K562 (cell line): ENCODE measurements around the gene LOXL3. TPM values are rescaled to one million over a fixed set of nuclear protein-coding genes. Genes with fewer than 3 reads are reported as not detected.
A peak's percentile ranks its signal among the peaks of the same experiment; 100 is the strongest.

Source experiments
- AFF4 ChIP-seq: sonication (generic); formaldehyde crosslinking; IDR thresholded peaks from 2 replicates; pipeline ENCODE4 v1.8.0; 2023; ENCODE audit warnings: mild to moderate bottlenecking, missing genetic modification reagents
- HMGXB4 ChIP-seq: sonication (generic); formaldehyde crosslinking; IDR thresholded peaks from 2 replicates; pipeline ENCODE4 v1.8.1; 2023; ENCODE audit warnings: mild to moderate bottlenecking, missing genetic modification reagents
- KAT8 ChIP-seq: fragments of 450-650 bp; IDR thresholded peaks from 2 replicates; pipeline ENCODE4 v1.6.1; 2016; ENCODE audit warnings: low read depth, mild to moderate bottlenecking
- KDM2B ChIP-seq: fragments of 250-450 bp; sonication (Bioruptor Pico); IDR thresholded peaks from 2 replicates; pipeline ENCODE4 v1.8.0; 2021; ENCODE audit warnings: mild to moderate bottlenecking, moderate library complexity
- MTA2 ChIP-seq: fragments of 450-650 bp; IDR thresholded peaks from 2 replicates; pipeline ENCODE4 v1.6.1; 2016; ENCODE audit warnings: low read depth
- NR2C2 ChIP-seq, 2 experiments: fragments of 200-800 bp in 1 of 2; sonication (Bioruptor generic) in 1 of 2; sonication (generic) in 1 of 2; formaldehyde crosslinking in 1 of 2; IDR thresholded peaks; 2 replicates each; pipeline versions ENCODE4 v1.6.1 to v1.8.0; 2016 to 2022; ENCODE audit warnings: mild to moderate bottlenecking in 1 of 2, missing compliant biosample characterization in 1 of 2, missing genetic modification characterization in 1 of 2, missing genetic modification reagents in 1 of 2
- PTTG1 ChIP-seq: fragments of 450-650 bp; IDR thresholded peaks from 2 replicates; pipeline ENCODE4 v1.6.1; 2016; ENCODE audit warnings: low read depth, mild to moderate bottlenecking, missing genetic modification characterization, missing compliant biosample characterization
- ZBED1 ChIP-seq: IDR thresholded peaks from 2 replicates; pipeline ENCODE4 v1.6.1; 2014
- ZFPM2 ChIP-seq: fragments of 250-450 bp; sonication (Bioruptor Pico); IDR thresholded peaks from 2 replicates; pipeline ENCODE4 v1.5.1; 2022; ENCODE audit warnings: mild to moderate bottlenecking
- ZNF707 ChIP-seq: fragments of 250-450 bp; sonication (Bioruptor Pico); conservative IDR thresholded peaks from 2 replicates; pipeline ENCODE4 v1.8.0; 2022; ENCODE audit warnings: inconsistent platforms, mild to moderate bottlenecking, moderate library complexity
- polyA plus RNA-seq, 8 experiments: library from polyadenylated mRNA; depleted of rRNA in 4 of 8; stranded (reverse) in 5 of 8; unstranded in 3 of 8; fragments of >200 nt; fragmentation: Nextera tagmentation in 2 of 8; fragmentation: Illumina TruSeq in 1 of 8; extraction: Ambion mirVana in 2 of 8; extraction: Trizol in 1 of 8; gene quantifications; 2 replicates each; pipeline versions ENCODE4 v1.2.1 to v1.2.3, GENCODE V29; 2011 to 2014; ENCODE audit warnings: inconsistent platforms in 1 of 8, missing spikeins in 1 of 8
- total RNA-seq, 7 experiments: library from RNA; depleted of rRNA in 6 of 7; stranded (reverse); fragments of >200 nt in 6 of 7; fragmentation: Illumina TruSeq in 2 of 7; extraction: Trizol in 2 of 7; gene quantifications; 2 replicates each; pipeline versions ENCODE4 v1.2.1 to v1.2.3, GENCODE V29; 2011 to 2021; ENCODE audit warnings: low replicate concordance in 1 of 7
- TF ChIP-seq, protein P1 (sequence below): fragments of 150-350 bp; conservative IDR thresholded peaks from 2 replicates; pipeline ENCODE4 v1.6.1; 2014; ENCODE audit warnings: low read length

LOXL3 gene
- total and polyA plus RNA-seq, 9 of the 15 experiments (the other 6 are each of a cell fraction or from before 2014, with no cell fraction given), result 0.22 to 0.99 (median 0.31) TPM

DNA sequence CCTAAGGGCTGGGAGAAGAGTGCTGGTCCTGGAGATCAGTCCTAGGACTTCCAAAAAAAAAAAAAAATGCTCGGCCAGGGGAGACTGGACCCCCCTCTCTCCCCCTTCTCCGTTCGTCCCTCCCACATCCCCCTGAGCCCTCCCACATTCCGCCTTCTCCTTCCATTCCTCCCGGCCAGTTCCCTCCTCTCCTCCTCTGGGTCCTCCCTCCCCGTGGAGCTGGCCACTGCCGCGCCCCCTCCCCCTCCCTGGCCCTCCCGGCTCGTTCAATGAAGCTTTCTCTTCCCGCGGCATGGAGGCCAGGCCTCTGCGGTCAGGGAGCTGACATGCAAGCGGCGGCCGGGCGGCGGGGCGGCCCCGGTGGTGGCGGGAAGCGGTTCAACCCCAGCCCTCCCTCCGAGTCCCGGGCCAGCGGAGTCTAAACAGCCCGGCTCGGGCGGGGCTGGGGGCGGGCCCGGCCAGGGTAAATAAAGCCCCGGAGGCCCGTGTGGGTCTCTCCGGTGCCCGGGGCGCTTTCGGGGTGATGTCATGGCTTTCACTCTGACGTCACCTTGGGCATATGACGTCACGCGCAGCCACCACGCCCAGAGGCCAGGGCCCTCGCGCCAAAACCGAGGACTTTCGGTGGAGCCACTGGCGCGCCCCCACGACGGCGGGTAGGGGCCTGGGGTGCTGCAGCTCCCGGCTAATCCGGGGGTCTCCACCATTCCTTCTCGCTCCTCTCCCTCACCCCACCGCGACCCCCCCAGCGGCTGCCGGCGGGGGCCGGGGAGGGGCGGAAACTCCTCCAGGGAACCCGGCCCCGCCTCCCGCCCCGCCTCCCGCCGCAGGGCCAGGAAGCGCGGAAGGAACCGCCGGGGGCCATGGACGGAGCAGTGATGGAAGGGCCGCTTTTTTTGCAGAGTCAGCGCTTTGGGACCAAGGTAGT lies at the start of gene LOXL3, which contains the start of gene DOK1 (continued):
- TF ChIP-seq AFF4 (CRISPR knock-in tag) (peak; percentile 23; the same call in 1 of the 2 replicates), MTA2 (no peak), KAT8 (no peak), ZFPM2 (CRISPR knock-in tag) (no peak), ZBED1 (no peak), HMGXB4 (no peak), ZNF707 (CRISPR knock-in tag) (no peak), PTTG1 (tag) (no peak), NR2C2 (CRISPR knock-in tag; IDR thresholded peaks at IDR 0.05) (no peak), NR2C2 (tag; IDR thresholded peaks at IDR 0.05) (no peak), KDM2B (CRISPR knock-in tag) (no peak)
- TF ChIP-seq, protein P1, sequence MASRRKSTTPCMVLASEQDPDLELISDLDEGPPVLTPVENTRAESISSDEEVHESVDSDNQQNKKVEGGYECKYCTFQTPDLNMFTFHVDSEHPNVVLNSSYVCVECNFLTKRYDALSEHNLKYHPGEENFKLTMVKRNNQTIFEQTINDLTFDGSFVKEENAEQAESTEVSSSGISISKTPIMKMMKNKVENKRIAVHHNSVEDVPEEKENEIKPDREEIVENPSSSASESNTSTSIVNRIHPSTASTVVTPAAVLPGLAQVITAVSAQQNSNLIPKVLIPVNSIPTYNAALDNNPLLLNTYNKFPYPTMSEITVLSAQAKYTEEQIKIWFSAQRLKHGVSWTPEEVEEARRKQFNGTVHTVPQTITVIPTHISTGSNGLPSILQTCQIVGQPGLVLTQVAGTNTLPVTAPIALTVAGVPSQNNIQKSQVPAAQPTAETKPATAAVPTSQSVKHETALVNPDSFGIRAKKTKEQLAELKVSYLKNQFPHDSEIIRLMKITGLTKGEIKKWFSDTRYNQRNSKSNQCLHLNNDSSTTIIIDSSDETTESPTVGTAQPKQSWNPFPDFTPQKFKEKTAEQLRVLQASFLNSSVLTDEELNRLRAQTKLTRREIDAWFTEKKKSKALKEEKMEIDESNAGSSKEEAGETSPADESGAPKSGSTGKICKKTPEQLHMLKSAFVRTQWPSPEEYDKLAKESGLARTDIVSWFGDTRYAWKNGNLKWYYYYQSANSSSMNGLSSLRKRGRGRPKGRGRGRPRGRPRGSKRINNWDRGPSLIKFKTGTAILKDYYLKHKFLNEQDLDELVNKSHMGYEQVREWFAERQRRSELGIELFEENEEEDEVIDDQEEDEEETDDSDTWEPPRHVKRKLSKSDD, result no peak
